Measurements from ENCODE around the gene PRDM16.

PRDM16 gene

GRCh38 chr1:3070644-3071564 is 1.9 kb downstream of the PRDM16 start:
- no peak for DNase-seq

GRCh38 chr1:3071565-3072390 is 2.8 kb downstream of the PRDM16 start:
- DNase-seq, result no peak

- DNase-seq, result no peak
These were observed 3.6 kb downstream of the PRDM16 start for GRCh38 chr1:3072391-3073185.

- no peak for DNase-seq
These were observed 4.1 kb downstream of the PRDM16 start for GRCh38 chr1:3073186-3073488.

- no peak for DNase-seq
These were observed 4.7 kb downstream of the PRDM16 start for GRCh38 chr1:3073489-3074296.

GRCh38 chr1:3074297-3074741 is 5.3 kb downstream of the PRDM16 start:
- no peak for DNase-seq

- DNase-seq, result no peak
These were observed 5.8 kb downstream of the PRDM16 start for GRCh38 chr1:3074800-3075199.

GRCh38 chr1:3075666-3076362 is 6.8 kb downstream of the PRDM16 start:
- DNase-seq, result no peak

GRCh38 chr1:3076363-3076740 is 7.3 kb downstream of the PRDM16 start:
- no peak for DNase-seq

- no peak for DNase-seq
These were observed 8.1 kb downstream of the PRDM16 start for GRCh38 chr1:3077081-3077480.

GRCh38 chr1:3077561-3077960 is 8.6 kb downstream of the PRDM16 start:
- DNase-seq, result no peak

- DNase-seq, result no peak
These were observed 9.4 kb downstream of the PRDM16 start for GRCh38 chr1:3078430-3078861.

GRCh38 chr1:3078871-3079270 is 9.9 kb downstream of the PRDM16 start:
- DNase-seq, result no peak

- DNase-seq, result no peak
These were observed 10.5 kb downstream of the PRDM16 start for GRCh38 chr1:3079381-3080052.

GRCh38 chr1:3080053-3080955 is 11.3 kb downstream of the PRDM16 start:
- no peak for DNase-seq

- DNase-seq, result no peak
These were observed 12.2 kb downstream of the PRDM16 start for GRCh38 chr1:3081171-3081683.

GRCh38 chr1:3082051-3082450 is 13.0 kb downstream of the PRDM16 start:
- no peak for DNase-seq

- no peak for DNase-seq
These were observed 13.8 kb downstream of the PRDM16 start for GRCh38 chr1:3082571-3083516.

GRCh38 chr1:3084154-3084553 is 15.2 kb downstream of the PRDM16 start:
- DNase-seq, result no peak

Measured in NK-92 treated with Interleukin-12 subunit alpha and Interleukin-12 subunit beta, amount 100 ng/mL, for 24 hours (cell line).